ENCODE measurements around the gene IL5. TPM values are rescaled to one million over a fixed set of nuclear protein-coding genes. Genes with fewer than 3 reads are reported as not detected.

Gene IL5
- total RNA-seq, 1 experiment from 2014 or later, result not detected

Other genes starting within 250 kb of the IL5 start
- gene SLC22A4, start 249.1 kb downstream of the IL5 start, total RNA-seq (2021; ENCODE audit: unreplicated experiment), result 1.5 TPM
- 9.5 TPM for gene SLC22A5, start 173.8 kb downstream of the IL5 start, total RNA-seq (2021; ENCODE audit: unreplicated experiment)
- 48.9 TPM for gene IRF1, start 52.7 kb downstream of the IL5 start, total RNA-seq (2021; ENCODE audit: unreplicated experiment)
- gene RAD50, start 13.5 kb upstream of the IL5 start, total RNA-seq (2021; ENCODE audit: unreplicated experiment), result 77.6 TPM
- gene IL13, start 114.7 kb upstream of the IL5 start, total RNA-seq (2021; ENCODE audit: unreplicated experiment), result not detected
- not detected for gene IL4, start 130.5 kb upstream of the IL5 start, total RNA-seq (2021; ENCODE audit: unreplicated experiment)
- 17.1 TPM for gene KIF3A, start 194.0 kb upstream of the IL5 start, total RNA-seq (2021; ENCODE audit: unreplicated experiment)
- 0.49 TPM for gene CCNI2, start 203.9 kb upstream of the IL5 start, total RNA-seq (2021; ENCODE audit: unreplicated experiment)
- gene SEPTIN8, start 233.7 kb upstream of the IL5 start, total RNA-seq (2021; ENCODE audit: unreplicated experiment), result 22.8 TPM

Data from Panc1 (cell line).